GM12801 (cell line): ENCODE results near the gene ARHGAP32.

Experiments used
- CTCF ChIP-seq: IDR thresholded peaks from one replicate; pipeline ENCODE4 v1.5.1; 2011; ENCODE audit warnings: control low read depth; ENCODE audit not compliant: insufficient read length; ENCODE audit errors: extremely low read depth

The ARHGAP32 gene

GRCh38 chr11:129155745-129156144 is 36.4 kb downstream of the ARHGAP32 start:
- TF ChIP-seq CTCF = no peak

- no peak for TF ChIP-seq CTCF
Observed at GRCh38 chr11:129148487-129148886, 43.6 kb downstream of the ARHGAP32 start.

GRCh38 chr11:129146191-129146590 is 45.9 kb downstream of the ARHGAP32 start:
- TF ChIP-seq CTCF = no peak

- TF ChIP-seq CTCF = no peak
Observed at GRCh38 chr11:129145276-129145675, 46.8 kb downstream of the ARHGAP32 start.

- no peak for TF ChIP-seq CTCF
Observed at GRCh38 chr11:129144256-129144655, 47.9 kb downstream of the ARHGAP32 start.

GRCh38 chr11:129143335-129143734 is 48.8 kb downstream of the ARHGAP32 start:
- TF ChIP-seq CTCF = no peak

GRCh38 chr11:129141748-129142523 is 50.2 kb downstream of the ARHGAP32 start:
- TF ChIP-seq CTCF = no peak
